HepG2 (cell line): ENCODE data around the gene CD7. TPM values are rescaled to one million over a fixed set of nuclear protein-coding genes. Genes with fewer than 3 reads are reported as not detected.

Experiments used
- FOSL1 ChIP-seq: sonication (generic); formaldehyde crosslinking; IDR thresholded peaks from 2 replicates; pipeline ENCODE4 v1.9.0; 2021; ENCODE audit warnings: missing genetic modification reagents, borderline replicate concordance
- HHEX ChIP-seq: IDR thresholded peaks from 2 replicates; pipeline ENCODE4 v1.6.1; 2016; ENCODE audit warnings: control low read depth
- LCORL ChIP-seq, 2 experiments: fragments of 450-650 bp in 1 of 2; sonication (generic) in 1 of 2; formaldehyde crosslinking in 1 of 2; IDR thresholded peaks; 2 replicates each; pipeline versions ENCODE4 v1.5.0 to v1.6.1; 2017 to 2020; ENCODE audit warnings: antibody characterized with exemption in 1 of 2, missing genetic modification reagents in 1 of 2
- NBN ChIP-seq: fragments of 450-650 bp; conservative IDR thresholded peaks from 2 replicates; pipeline ENCODE4 v1.6.1; 2017
- PRPF4 ChIP-seq: fragments of 200-400 bp; formaldehyde crosslinking; IDR thresholded peaks from 2 replicates; pipeline ENCODE4 v1.6.1; 2016; ENCODE audit warnings: low read length, low read depth; ENCODE audit not compliant: poor library complexity, severe bottlenecking
- REL ChIP-seq: sonication (generic); formaldehyde crosslinking; conservative IDR thresholded peaks from 2 replicates; pipeline ENCODE4 v1.8.0; 2022; ENCODE audit warnings: mild to moderate bottlenecking, missing genetic modification reagents, moderate library complexity
- RELA ChIP-seq: sonication (generic); formaldehyde crosslinking; IDR thresholded peaks from 2 replicates; pipeline ENCODE4 v1.4.0; 2020; ENCODE audit warnings: missing genetic modification reagents
- SAFB2 ChIP-seq: sonication (generic); formaldehyde crosslinking; IDR thresholded peaks from 2 replicates; pipeline ENCODE4 v1.5.1; 2020; ENCODE audit warnings: missing genetic modification reagents, low read depth, mild to moderate bottlenecking, borderline replicate concordance
- TBX2 ChIP-seq: sonication (generic); formaldehyde crosslinking; IDR thresholded peaks from 2 replicates; pipeline ENCODE4 v1.5.0; 2020; ENCODE audit warnings: missing genetic modification reagents, mild to moderate bottlenecking, borderline replicate concordance
- THAP11 ChIP-seq: IDR thresholded peaks from 2 replicates; pipeline ENCODE4 v1.6.1; 2016; ENCODE audit warnings: missing biosample characterization, missing genetic modification reagents
- TP53 ChIP-seq: sonication (generic); formaldehyde crosslinking; conservative IDR thresholded peaks from 2 replicates; pipeline ENCODE4 v1.4.0; 2020; ENCODE audit warnings: missing genetic modification reagents
- ZBTB20 ChIP-seq: sonication (generic); formaldehyde crosslinking; IDR thresholded peaks from 2 replicates; pipeline ENCODE4 v1.8.1; 2023; ENCODE audit warnings: missing genetic modification reagents, low read depth, mild to moderate bottlenecking, borderline replicate concordance
- ZNF180 ChIP-seq: sonication (generic); formaldehyde crosslinking; IDR thresholded peaks from 2 replicates; pipeline ENCODE4 v1.4.0; 2020; ENCODE audit warnings: low read depth, missing genetic modification reagents, borderline replicate concordance
- ZNF549 ChIP-seq: sonication (generic); formaldehyde crosslinking; IDR thresholded peaks from 2 replicates; pipeline ENCODE4 v1.5.0; 2020; ENCODE audit warnings: missing genetic modification reagents
- ZNF570 ChIP-seq: sonication (generic); formaldehyde crosslinking; IDR thresholded peaks from 2 replicates; pipeline ENCODE4 v1.4.0; 2020; ENCODE audit warnings: mild to moderate bottlenecking, missing genetic modification reagents, borderline replicate concordance
- ZNF577 ChIP-seq: sonication (generic); formaldehyde crosslinking; IDR thresholded peaks from 2 replicates; pipeline ENCODE4 v1.4.0; 2020; ENCODE audit warnings: mild to moderate bottlenecking, low read depth, missing genetic modification reagents, borderline replicate concordance
- ZNF720 ChIP-seq: sonication (generic); formaldehyde crosslinking; IDR thresholded peaks from 2 replicates; pipeline ENCODE4 v1.4.0; 2020; ENCODE audit warnings: missing genetic modification reagents
- ZSCAN30 ChIP-seq: sonication (generic); formaldehyde crosslinking; IDR thresholded peaks from 2 replicates; pipeline ENCODE4 v1.5.0; 2020; ENCODE audit warnings: mild to moderate bottlenecking, missing genetic modification reagents
- polyA plus RNA-seq, 8 experiments: library from polyadenylated mRNA; depleted of rRNA in 3 of 8; stranded (reverse) in 7 of 8; unstranded in 1 of 8; fragments of >200 nt; fragmentation: Illumina TruSeq in 4 of 8; extraction: Trizol in 4 of 8; gene quantifications; 2 replicates each; pipeline versions ENCODE4 v1.2.1 to v1.2.3, GENCODE V29; 2011 to 2016; ENCODE audit warnings: low read depth in 4 of 8, missing spikeins in 1 of 8, mixed read lengths in 1 of 8; ENCODE audit not compliant: insufficient read depth in 1 of 8
- total RNA-seq, 5 experiments: library from RNA; depleted of rRNA; stranded (reverse); fragments of >200 nt; fragmentation: Illumina TruSeq; extraction: Trizol; gene quantifications; 2 replicates each; pipeline ENCODE4 v1.2.3, GENCODE V29; 2016; ENCODE audit warnings: low read depth in 1 of 5
- TF ChIP-seq, protein P1 (sequence below): sonication (generic); formaldehyde crosslinking; IDR thresholded peaks from 2 replicates; pipeline ENCODE4 v1.4.0; 2020; ENCODE audit warnings: missing genetic modification reagents
- TF ChIP-seq, protein P2 (sequence below): IDR thresholded peaks from 2 replicates; pipeline ENCODE4 v1.6.1; 2016; ENCODE audit warnings: missing compliant biosample characterization, missing genetic modification reagents, borderline replicate concordance
- TF ChIP-seq, protein P3 (sequence below): IDR thresholded peaks from 2 replicates; pipeline ENCODE4 v1.4.0; 2020; ENCODE audit warnings: mild to moderate bottlenecking, missing genetic modification reagents
- TF ChIP-seq, protein P4 (sequence below): sonication (generic); formaldehyde crosslinking; IDR thresholded peaks from 2 replicates; pipeline ENCODE4 v1.5.0; 2020; ENCODE audit warnings: missing genetic modification reagents
- TF ChIP-seq, protein P5 (sequence below): sonication (generic); formaldehyde crosslinking; IDR thresholded peaks from 2 replicates; pipeline ENCODE4 v1.4.0; 2020; ENCODE audit warnings: missing genetic modification reagents

The CD7 gene
- total and polyA plus RNA-seq, 2 of the 13 experiments (the other 11 are each of a cell fraction or from before 2014, with no cell fraction given): 67.6 to 76.4 TPM

DNA sequence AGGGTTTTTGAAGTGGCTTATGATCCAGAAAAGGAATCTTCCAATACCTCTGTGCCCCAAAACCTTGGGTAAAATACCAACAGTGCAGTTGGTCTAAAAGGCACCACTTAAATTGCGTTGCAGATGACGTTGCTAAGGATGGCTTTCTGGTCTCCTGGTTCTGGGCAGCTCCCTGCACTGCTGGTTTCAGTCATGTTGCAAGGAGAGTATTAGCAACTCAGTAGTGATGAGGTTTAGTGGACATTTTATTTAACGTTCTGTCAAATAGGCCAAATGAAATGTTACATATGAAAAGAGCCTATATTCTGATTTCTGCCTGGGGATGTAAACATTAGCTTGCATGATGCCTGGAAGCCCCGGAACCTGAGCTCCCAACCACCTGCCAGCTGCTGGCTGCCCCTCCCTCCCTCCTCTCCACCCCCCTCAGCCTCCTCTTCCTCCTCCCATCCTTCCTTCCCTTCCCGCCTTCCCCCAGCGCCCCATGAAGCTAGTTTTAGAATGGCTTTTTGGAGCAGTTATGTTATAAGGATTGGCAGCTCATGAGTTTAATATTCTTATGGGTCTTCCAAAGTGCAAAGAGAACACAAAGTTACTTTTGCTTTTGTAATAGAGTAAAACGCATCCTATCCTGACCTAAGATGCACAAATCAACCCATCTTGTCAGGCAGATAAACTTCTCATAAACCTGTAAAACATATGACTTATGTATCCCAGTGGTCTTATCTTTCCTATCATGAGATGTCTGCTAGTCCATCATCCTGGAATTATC is 20.7 kb downstream of the CD7 start (continued):
- TF ChIP-seq, protein P1, sequence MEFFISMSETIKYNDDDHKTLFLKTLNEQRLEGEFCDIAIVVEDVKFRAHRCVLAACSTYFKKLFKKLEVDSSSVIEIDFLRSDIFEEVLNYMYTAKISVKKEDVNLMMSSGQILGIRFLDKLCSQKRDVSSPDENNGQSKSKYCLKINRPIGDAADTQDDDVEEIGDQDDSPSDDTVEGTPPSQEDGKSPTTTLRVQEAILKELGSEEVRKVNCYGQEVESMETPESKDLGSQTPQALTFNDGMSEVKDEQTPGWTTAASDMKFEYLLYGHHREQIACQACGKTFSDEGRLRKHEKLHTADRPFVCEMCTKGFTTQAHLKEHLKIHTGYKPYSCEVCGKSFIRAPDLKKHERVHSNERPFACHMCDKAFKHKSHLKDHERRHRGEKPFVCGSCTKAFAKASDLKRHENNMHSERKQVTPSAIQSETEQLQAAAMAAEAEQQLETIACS (CRISPR knock-in tag): no peak
- TF ChIP-seq, protein P2, sequence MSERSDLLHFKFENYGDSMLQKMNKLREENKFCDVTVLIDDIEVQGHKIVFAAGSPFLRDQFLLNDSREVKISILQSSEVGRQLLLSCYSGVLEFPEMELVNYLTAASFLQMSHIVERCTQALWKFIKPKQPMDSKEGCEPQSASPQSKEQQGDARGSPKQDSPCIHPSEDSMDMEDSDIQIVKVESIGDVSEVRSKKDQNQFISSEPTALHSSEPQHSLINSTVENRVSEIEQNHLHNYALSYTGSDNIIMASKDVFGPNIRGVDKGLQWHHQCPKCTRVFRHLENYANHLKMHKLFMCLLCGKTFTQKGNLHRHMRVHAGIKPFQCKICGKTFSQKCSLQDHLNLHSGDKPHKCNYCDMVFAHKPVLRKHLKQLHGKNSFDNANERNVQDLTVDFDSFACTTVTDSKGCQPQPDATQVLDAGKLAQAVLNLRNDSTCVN (CRISPR knock-in tag): no peak
- TF ChIP-seq ZNF570 (CRISPR knock-in tag) (no peak), NBN (no peak), ZNF180 (CRISPR knock-in tag) (no peak), ZNF577 (no peak), FOSL1 (no peak), ZNF549 (CRISPR knock-in tag) (no peak), ZSCAN30 (CRISPR knock-in tag) (no peak), REL (CRISPR knock-in tag) (no peak), SAFB2 (no peak), TBX2 (CRISPR knock-in tag) (no peak), HHEX (CRISPR knock-in tag) (no peak), ZBTB20 (CRISPR knock-in tag) (no peak), LCORL (IDR thresholded peaks at IDR 0.05) (no peak), LCORL (CRISPR knock-in tag; IDR thresholded peaks at IDR 0.05) (no peak; the same call in 1 of the 2 replicates), RELA (no peak), TP53 (no peak), ZNF720 (CRISPR knock-in tag) (no peak), PRPF4 (no peak), THAP11 (CRISPR knock-in tag) (no peak)
- TF ChIP-seq, protein P3, sequence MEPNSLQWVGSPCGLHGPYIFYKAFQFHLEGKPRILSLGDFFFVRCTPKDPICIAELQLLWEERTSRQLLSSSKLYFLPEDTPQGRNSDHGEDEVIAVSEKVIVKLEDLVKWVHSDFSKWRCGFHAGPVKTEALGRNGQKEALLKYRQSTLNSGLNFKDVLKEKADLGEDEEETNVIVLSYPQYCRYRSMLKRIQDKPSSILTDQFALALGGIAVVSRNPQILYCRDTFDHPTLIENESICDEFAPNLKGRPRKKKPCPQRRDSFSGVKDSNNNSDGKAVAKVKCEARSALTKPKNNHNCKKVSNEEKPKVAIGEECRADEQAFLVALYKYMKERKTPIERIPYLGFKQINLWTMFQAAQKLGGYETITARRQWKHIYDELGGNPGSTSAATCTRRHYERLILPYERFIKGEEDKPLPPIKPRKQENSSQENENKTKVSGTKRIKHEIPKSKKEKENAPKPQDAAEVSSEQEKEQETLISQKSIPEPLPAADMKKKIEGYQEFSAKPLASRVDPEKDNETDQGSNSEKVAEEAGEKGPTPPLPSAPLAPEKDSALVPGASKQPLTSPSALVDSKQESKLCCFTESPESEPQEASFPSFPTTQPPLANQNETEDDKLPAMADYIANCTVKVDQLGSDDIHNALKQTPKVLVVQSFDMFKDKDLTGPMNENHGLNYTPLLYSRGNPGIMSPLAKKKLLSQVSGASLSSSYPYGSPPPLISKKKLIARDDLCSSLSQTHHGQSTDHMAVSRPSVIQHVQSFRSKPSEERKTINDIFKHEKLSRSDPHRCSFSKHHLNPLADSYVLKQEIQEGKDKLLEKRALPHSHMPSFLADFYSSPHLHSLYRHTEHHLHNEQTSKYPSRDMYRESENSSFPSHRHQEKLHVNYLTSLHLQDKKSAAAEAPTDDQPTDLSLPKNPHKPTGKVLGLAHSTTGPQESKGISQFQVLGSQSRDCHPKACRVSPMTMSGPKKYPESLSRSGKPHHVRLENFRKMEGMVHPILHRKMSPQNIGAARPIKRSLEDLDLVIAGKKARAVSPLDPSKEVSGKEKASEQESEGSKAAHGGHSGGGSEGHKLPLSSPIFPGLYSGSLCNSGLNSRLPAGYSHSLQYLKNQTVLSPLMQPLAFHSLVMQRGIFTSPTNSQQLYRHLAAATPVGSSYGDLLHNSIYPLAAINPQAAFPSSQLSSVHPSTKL (CRISPR knock-in tag): no peak
- TF ChIP-seq, protein P4, sequence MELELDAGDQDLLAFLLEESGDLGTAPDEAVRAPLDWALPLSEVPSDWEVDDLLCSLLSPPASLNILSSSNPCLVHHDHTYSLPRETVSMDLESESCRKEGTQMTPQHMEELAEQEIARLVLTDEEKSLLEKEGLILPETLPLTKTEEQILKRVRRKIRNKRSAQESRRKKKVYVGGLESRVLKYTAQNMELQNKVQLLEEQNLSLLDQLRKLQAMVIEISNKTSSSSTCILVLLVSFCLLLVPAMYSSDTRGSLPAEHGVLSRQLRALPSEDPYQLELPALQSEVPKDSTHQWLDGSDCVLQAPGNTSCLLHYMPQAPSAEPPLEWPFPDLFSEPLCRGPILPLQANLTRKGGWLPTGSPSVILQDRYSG (CRISPR knock-in tag): no peak
- TF ChIP-seq, protein P5, sequence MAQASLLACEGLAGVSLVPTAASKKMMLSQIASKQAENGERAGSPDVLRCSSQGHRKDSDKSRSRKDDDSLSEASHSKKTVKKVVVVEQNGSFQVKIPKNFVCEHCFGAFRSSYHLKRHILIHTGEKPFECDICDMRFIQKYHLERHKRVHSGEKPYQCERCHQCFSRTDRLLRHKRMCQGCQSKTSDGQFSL (CRISPR knock-in tag): no peak
